HG03066 (cell line): ENCODE results near the gene CYP20A1.
"Not testable (repeated sequence)": the region's sequence is repeated elsewhere in the genome, so short reads cannot be mapped to it uniquely, and the experiment has no call there.

Experiments used
- ATAC-seq: cut with Tn5 transposase; IDR thresholded peaks from one replicate; pipeline ENCODE4 v1.9.1; 2021; ENCODE audit warnings: low read depth; ENCODE audit not compliant: unreplicated experiment

The CYP20A1 gene

GRCh38 chr2:203238704-203239526 lies at the start of gene CYP20A1:
CYP20A1 (plus strand) TSS chr2:203239018; CDS start chr2:203239063, 45 bp downstream.
- ATAC-seq = peak; percentile 84

- not testable (repeated sequence) for ATAC-seq
These were observed 48.3 kb upstream of the CYP20A1 start for GRCh38 chr2:203190547-203190946.

GRCh38 chr2:203191026-203191425 lies 47.8 kb upstream of the CYP20A1 start:
- not testable (repeated sequence) for ATAC-seq

- no peak for ATAC-seq
These were observed 46.9 kb upstream of the CYP20A1 start for GRCh38 chr2:203191961-203192360.

GRCh38 chr2:203195331-203196036 lies 43.3 kb upstream of the CYP20A1 start:
- ATAC-seq = no peak

- no peak for ATAC-seq
These were observed 38.0 kb upstream of the CYP20A1 start for GRCh38 chr2:203200866-203201265.

GRCh38 chr2:203201426-203201825 lies 37.4 kb upstream of the CYP20A1 start:
- ATAC-seq = no peak

- no peak for ATAC-seq
These were observed 29.3 kb upstream of the CYP20A1 start for GRCh38 chr2:203209538-203209937.

GRCh38 chr2:203225423-203226039 lies 13.3 kb upstream of the CYP20A1 start:
- no peak for ATAC-seq

GRCh38 chr2:203229674-203230073 lies 9.1 kb upstream of the CYP20A1 start:
- ATAC-seq = not testable (repeated sequence)

GRCh38 chr2:203237346-203238238 lies 1.2 kb upstream of the CYP20A1 start:
- ATAC-seq = no peak

GRCh38 chr2:203238292-203238703 lies 520 bp upstream of the CYP20A1 start:
- ATAC-seq = peak; percentile 1

- no peak for ATAC-seq
These were observed 1.7 kb downstream of the CYP20A1 start for GRCh38 chr2:203240491-203240890.

- ATAC-seq = no peak
These were observed 3.7 kb downstream of the CYP20A1 start for GRCh38 chr2:203242518-203242917.

- ATAC-seq = no peak
These were observed 7.8 kb downstream of the CYP20A1 start for GRCh38 chr2:203246646-203247045.

GRCh38 chr2:203252818-203253217 lies 14.0 kb downstream of the CYP20A1 start:
- no peak for ATAC-seq

GRCh38 chr2:203253422-203254095 lies 14.7 kb downstream of the CYP20A1 start:
- ATAC-seq = not testable (repeated sequence)

- ATAC-seq = no peak
These were observed 22.7 kb downstream of the CYP20A1 start for GRCh38 chr2:203261326-203262159.

- no peak for ATAC-seq
These were observed 40.5 kb downstream of the CYP20A1 start for GRCh38 chr2:203279288-203279687.
